DOHH2 (cell line): ENCODE measurements around the gene SEPHS1.

Experiments used
- H3F3A ChIP-seq: fragments of 200-600 bp; sonication (generic), shearing (Covaris generic); 2 replicates; pipeline ENCODE4 v1.6.0; 2016; ENCODE audit warnings: antibody characterized with exemption, mild to moderate bottlenecking; ENCODE audit not compliant: control insufficient read depth, insufficient read depth
- H3K27ac ChIP-seq: fragments of 200-600 bp; sonication (generic); 2 replicates; pipeline ENCODE4 v1.5.1; 2014; ENCODE audit warnings: low read depth, mild to moderate bottlenecking, low read length, moderate library complexity
- H3K27me3 ChIP-seq: fragments of 200-600 bp; sonication (generic); 2 replicates; pipeline ENCODE4 v1.6.1; 2014; ENCODE audit warnings: mild to moderate bottlenecking, low read length, mixed read lengths; ENCODE audit not compliant: control insufficient read depth
- H3K36me3 ChIP-seq: fragments of 200-600 bp; sonication (generic); 2 replicates; pipeline ENCODE4 v1.6.1; 2014; ENCODE audit warnings: mild to moderate bottlenecking, low read length, moderate library complexity, mixed read lengths; ENCODE audit not compliant: control insufficient read depth
- H3K4me1 ChIP-seq: fragments of 200-600 bp; sonication (generic); 2 replicates; pipeline ENCODE4 v1.6.1; 2014; ENCODE audit warnings: mild to moderate bottlenecking, low read length, mixed read lengths; ENCODE audit not compliant: control insufficient read depth
- H3K4me2 ChIP-seq: fragments of 200-600 bp; sonication (generic); 2 replicates; pipeline ENCODE4 v1.6.0; 2014; ENCODE audit warnings: mild to moderate bottlenecking, low read length, moderate library complexity
- H3K4me3 ChIP-seq: fragments of 200-600 bp; sonication (generic); 2 replicates; pipeline ENCODE4 v1.5.1; 2014; ENCODE audit warnings: mild to moderate bottlenecking, low read length, mixed read lengths
- H3K79me2 ChIP-seq: fragments of 200-600 bp; sonication (generic); 2 replicates; pipeline ENCODE4 v1.6.1; 2014; ENCODE audit warnings: mild to moderate bottlenecking, low read length, mixed read lengths; ENCODE audit not compliant: control insufficient read depth
- H3K9me2 ChIP-seq: fragments of 200-600 bp; sonication (generic); replicated peaks from 2 replicates; pipeline ENCODE4 v1.6.1; 2014; ENCODE audit warnings: mild to moderate bottlenecking, low read length, mixed read lengths; ENCODE audit not compliant: control insufficient read depth
- H3K9me3 ChIP-seq: fragments of 200-600 bp; sonication (generic); 2 replicates; pipeline ENCODE4 v1.6.1; 2014; ENCODE audit warnings: antibody characterized with exemption, low read length, mixed read lengths; ENCODE audit not compliant: control insufficient read depth, insufficient read depth
- H4K20me1 ChIP-seq: fragments of 200-600 bp; sonication (generic); 2 replicates; pipeline ENCODE4 v1.6.0; 2014; ENCODE audit warnings: low read depth, mild to moderate bottlenecking, antibody characterized with exemption, low read length, moderate library complexity; ENCODE audit not compliant: control insufficient read depth, insufficient read depth
- CTCF ChIP-seq: fragments of 200-600 bp; sonication (generic); IDR thresholded peaks from one replicate; pipeline ENCODE4 v1.5.1; 2014; ENCODE audit warnings: antibody characterized with exemption, mild to moderate bottlenecking, low read depth, low read length; ENCODE audit not compliant: poor library complexity, severe bottlenecking
- EZH2phosphoT487 ChIP-seq: fragments of 200-600 bp; sonication (generic); IDR thresholded peaks from 2 replicates; pipeline ENCODE4 v1.6.1; 2017; ENCODE audit warnings: borderline replicate concordance, mild to moderate bottlenecking, antibody characterized with exemption, low read length, moderate library complexity, mixed read lengths

The SEPHS1 gene

DNA sequence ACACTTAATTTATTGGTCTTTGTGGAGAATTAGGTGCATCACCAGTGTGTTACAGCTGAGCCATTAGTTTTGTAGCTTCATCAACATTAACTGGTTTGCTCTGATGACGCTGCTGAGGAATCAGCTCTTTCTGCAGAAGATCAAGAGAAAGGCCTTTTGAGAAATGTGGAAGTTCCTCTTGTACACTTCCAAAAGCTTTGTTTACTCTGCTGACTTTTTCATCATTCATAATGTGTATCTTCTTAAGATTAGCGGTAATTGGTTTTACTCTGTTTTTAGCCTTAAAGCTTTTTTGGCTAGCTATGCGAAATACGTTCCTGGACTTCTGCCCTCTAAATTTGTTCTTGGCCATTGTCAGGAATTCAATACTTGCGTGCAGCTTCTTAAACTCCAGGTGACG is 40.0 kb downstream of the SEPHS1 start:
- Histone ChIP-seq H3K4me1 (peaks cover 24% of the 10 kb centered on the region), H3K4me2 (no peak overlapping the region), H3K9me2 (no peaks in the 10 kb centered on the region), H3K27me3 (no peaks in the 10 kb centered on the region), H3K9me3 (no peaks in the 10 kb centered on the region), H3F3A (0 out of 2 replicates have a peak, but pooled peaks cover 3% of the 10 kb centered on the region), H3K79me2 (no peaks in the 10 kb centered on the region), H3K36me3 (no peaks in the 10 kb centered on the region), H3K27ac (no peak overlapping the region), H3K4me3 (no peak overlapping the region), H4K20me1 (no peaks in the 10 kb centered on the region)
- TF ChIP-seq EZH2phosphoT487, result no peak
- no peak for TF ChIP-seq CTCF

DNA sequence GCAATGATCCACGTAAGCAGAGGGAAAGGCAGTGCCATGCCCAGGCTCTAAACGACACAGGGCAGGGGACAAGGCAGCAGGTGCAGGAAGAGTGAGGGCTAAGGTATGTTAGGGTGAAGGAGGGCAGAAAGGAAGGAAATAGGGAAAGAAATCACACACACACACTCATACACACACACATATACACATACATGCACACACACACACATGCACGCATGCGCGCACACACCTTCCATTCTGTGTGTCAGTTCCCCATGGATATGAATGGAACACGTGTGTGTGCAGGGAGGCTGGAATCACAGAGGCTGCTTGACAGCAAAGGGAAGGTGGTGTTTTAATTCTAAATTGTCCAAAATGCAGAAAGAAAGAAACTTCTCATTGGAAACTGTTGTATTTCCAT is 42.0 kb downstream of the SEPHS1 start:
- Histone ChIP-seq H3K79me2 (no peaks in the 10 kb centered on the region), H3K9me2 (no peaks in the 10 kb centered on the region), H3K27me3 (no peaks in the 10 kb centered on the region), H3K4me3 (no peak overlapping the region), H3K4me2 (peak overlapping the region; percentile 32; the same call in 1 of the 2 replicates), H3K9me3 (no peaks in the 10 kb centered on the region), H3K27ac (no peak overlapping the region), H3K4me1 (peaks cover 39% of the 10 kb centered on the region), H4K20me1 (no peaks in the 10 kb centered on the region), H3K36me3 (no peaks in the 10 kb centered on the region), H3F3A (peaks cover 7% of the 10 kb centered on the region; the same call in 1 of the 2 replicates)
- no peak for TF ChIP-seq CTCF
- no peak for TF ChIP-seq EZH2phosphoT487

- Histone ChIP-seq H3K9me2 (no peaks in the 10 kb centered on the region), H3K4me3 (peak overlapping the region; percentile 78), H3K9me3 (no peaks in the 10 kb centered on the region), H4K20me1 (no peaks in the 10 kb centered on the region), H3K4me1 (peaks cover 53% of the 10 kb centered on the region), H3K36me3 (no peaks in the 10 kb centered on the region), H3K27ac (peak overlapping the region; percentile 74; the same call in 1 of the 2 replicates), H3K27me3 (no peaks in the 10 kb centered on the region), H3K79me2 (0 out of 2 replicates have a peak, but pooled peaks cover 3% of the 10 kb centered on the region), H3K4me2 (peak overlapping the region; percentile 73), H3F3A (peaks cover 8% of the 10 kb centered on the region; the same call in 1 of the 2 replicates)
- no peak for TF ChIP-seq CTCF
- TF ChIP-seq EZH2phosphoT487, result no peak
Observed at GRCh38 chr10:13302821-13303555, 45.1 kb downstream of the SEPHS1 start.
